MM.1S (cell line): Measurements from ENCODE around the gene FARS2.
"Not testable (repeated sequence)": the region's sequence is repeated elsewhere in the genome, so short reads cannot be mapped to it uniquely, and the experiment has no call there.

Experiments used
- CTCF ChIP-seq: fragments of 300-600 bp; sonication (generic); IDR thresholded peaks from 2 replicates; pipeline ENCODE4 v1.5.1; 2016; ENCODE audit warnings: antibody characterized with exemption, low read length, mixed read lengths
- EZH2 ChIP-seq: fragments of 300-600 bp; sonication (generic); optimal IDR thresholded peaks from 2 replicates; pipeline ENCODE3; 2017; ENCODE audit warnings: low read depth, mild to moderate bottlenecking, antibody characterized with exemption, low read length, mixed read lengths
- EZH2phosphoT487 ChIP-seq: fragments of 300-600 bp; sonication (generic); IDR thresholded peaks from 2 replicates; pipeline ENCODE4 v1.6.1; 2018; ENCODE audit warnings: antibody characterized with exemption, low read length

GRCh38 chr6:5789426-5789825, 528.1 kb downstream of the FARS2 start:
- TF ChIP-seq CTCF, EZH2phosphoT487, EZH2: not testable (repeated sequence)
